Activated CD4-positive, alpha-beta T cell treated with anti-CD3 and anti-CD28 coated beads for 48 hours (primary cell): ENCODE data around the gene KDM2A.

Experiments used
- DNase-seq: peaks from one replicate; pipeline ENCODE4 v3.0.0-alpha.2; 2020

KDM2A gene

GRCh38 chr11:67274768-67275605 lies 155.9 kb downstream of the KDM2A start:
- DNase-seq, result no peak

GRCh38 chr11:67275606-67276409 lies 156.7 kb downstream of the KDM2A start:
- DNase-seq, result peak; percentile 51

GRCh38 chr11:67276781-67277230 lies 157.7 kb downstream of the KDM2A start:
- DNase-seq, result peak; percentile 69

GRCh38 chr11:67277231-67277961 lies 158.3 kb downstream of the KDM2A start:
- peak; percentile 93 for DNase-seq

GRCh38 chr11:67278135-67278938 lies 159.3 kb downstream of the KDM2A start:
- no peak for DNase-seq

- DNase-seq, result no peak
Measured at GRCh38 chr11:67278939-67279588, 160.0 kb downstream of the KDM2A start.

- no peak for DNase-seq
Measured at GRCh38 chr11:67279589-67280340, 160.7 kb downstream of the KDM2A start.

- DNase-seq, result no peak
Measured at GRCh38 chr11:67280341-67280787, 161.3 kb downstream of the KDM2A start.

GRCh38 chr11:67280788-67281551 lies 161.9 kb downstream of the KDM2A start:
- DNase-seq, result no peak

- DNase-seq, result no peak
Measured at GRCh38 chr11:67281552-67282150, 162.6 kb downstream of the KDM2A start.

GRCh38 chr11:67282155-67282875 lies 163.3 kb downstream of the KDM2A start:
- no peak for DNase-seq

GRCh38 chr11:67282876-67283371 lies 163.9 kb downstream of the KDM2A start:
- no peak for DNase-seq

- DNase-seq, result no peak
Measured at GRCh38 chr11:67283481-67283963, 164.5 kb downstream of the KDM2A start.

GRCh38 chr11:67284811-67285540 lies 165.9 kb downstream of the KDM2A start:
- no peak for DNase-seq

GRCh38 chr11:67285541-67286498 lies 166.8 kb downstream of the KDM2A start:
- DNase-seq, result no peak

GRCh38 chr11:67286621-67287333 lies 167.7 kb downstream of the KDM2A start:
- DNase-seq, result peak; percentile 40
